Myocyte (in vitro differentiated cells): ENCODE measurements around the gene CLEC7A. TPM values are rescaled to one million over a fixed set of nuclear protein-coding genes. Genes with fewer than 3 reads are reported as not detected.

Experiments
- DNase-seq: peaks from one replicate; pipeline ENCODE4 v3.0.0-alpha.2; 2012; ENCODE audit warnings: low read depth
- total RNA-seq: library from RNA; depleted of rRNA; stranded (reverse); fragments of >200 nt; gene quantifications from 2 replicates; pipeline ENCODE4 v1.2.3, GENCODE V29; 2014

The CLEC7A gene
- total RNA-seq, 1 donor from 2014 or later, result not detected

DNA sequence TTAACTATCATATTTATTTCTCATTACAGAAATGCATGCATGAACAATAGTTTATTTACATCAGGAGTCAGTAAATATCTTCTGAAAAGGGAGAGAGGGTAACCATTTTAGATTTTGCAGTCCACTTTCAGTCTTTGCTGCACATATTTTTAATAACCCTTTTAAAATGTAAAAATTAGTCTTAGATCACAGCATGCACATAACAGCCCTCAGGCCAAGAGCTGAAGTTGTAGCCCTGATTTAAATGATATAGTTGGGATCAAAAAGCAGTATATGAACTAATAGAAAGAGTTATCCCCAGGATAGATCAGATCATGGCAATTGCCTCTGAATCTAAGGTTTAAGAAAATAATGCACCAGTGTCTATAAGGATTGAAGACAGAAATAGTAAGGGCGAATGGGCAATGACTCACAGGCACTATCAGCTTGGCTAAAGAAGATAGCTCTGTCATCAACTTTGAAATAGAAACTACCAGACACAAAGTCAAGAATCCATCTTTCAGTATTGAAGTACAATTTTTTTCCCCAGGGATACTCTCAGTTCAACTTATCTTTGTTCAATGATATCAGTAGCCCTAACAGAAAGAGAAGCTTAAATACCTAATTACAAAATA lies 13.1 kb upstream of the CLEC7A start:
- DNase-seq, result peak; percentile 34

DNA sequence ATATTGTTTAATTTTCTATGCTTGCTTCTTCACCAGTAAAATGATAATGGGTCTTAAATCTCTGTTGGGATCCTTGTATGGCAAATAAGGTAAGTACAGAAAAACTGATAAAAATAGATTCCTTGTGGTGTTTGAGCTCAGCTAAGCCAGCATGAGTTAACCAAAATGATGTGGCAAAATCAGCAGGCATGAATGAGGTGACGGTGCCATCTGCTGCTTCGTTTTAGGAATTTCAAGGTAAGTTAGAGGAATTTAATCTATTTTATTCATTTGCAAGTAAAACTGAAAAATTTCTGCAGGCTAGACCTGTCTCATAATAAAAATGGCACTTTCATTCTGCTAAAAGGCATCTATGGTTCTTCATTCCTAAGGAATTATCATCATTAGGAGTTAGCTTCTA lies 10.0 kb upstream of the CLEC7A start:
- DNase-seq, result peak; percentile 49

DNA sequence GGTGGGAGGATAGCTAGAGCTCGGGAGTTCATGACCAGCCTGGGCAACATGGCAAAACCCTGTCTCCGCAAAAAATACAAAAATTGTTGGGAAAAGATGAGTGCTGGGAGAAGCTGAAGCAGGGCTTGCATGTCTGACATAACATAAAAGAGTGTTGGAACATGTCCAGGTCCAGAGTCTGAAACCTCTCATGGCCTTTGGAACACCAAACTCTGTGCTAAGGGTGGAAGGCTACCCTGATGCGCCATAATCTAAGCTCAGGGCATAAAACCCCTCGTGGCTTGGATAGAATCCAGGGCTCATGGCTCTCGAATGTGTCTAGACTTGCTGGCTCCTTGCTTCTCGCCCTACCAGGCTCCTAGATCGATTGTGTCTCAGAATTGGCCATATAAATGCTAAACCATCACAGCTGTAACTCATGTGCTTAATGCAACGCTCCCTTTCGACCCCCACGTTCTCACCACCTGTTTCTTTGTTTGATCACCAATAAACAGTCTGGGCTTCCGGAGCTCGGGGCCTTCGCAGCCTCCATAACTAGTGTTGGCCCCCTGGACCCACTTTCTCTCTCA lies 6.7 kb upstream of the CLEC7A start:
- DNase-seq, result no peak

DNA sequence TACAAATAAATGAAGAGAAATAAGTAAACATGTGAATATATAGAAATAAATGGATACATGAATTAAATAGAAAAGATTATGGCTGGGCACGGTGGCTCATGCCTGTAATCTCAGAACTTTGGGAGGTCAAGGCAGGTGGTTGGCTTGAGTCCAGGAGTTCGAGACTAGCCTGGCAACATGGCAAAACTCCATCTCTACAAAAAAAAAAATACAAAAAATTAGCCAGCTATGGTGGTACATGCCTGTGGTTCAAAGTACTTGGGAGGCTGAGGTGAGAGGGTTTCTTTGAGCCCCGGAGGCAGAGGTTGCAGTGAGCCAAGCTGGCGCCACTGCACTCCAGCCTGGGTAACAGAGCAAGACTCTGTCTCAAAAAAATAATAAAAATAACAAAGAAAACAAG lies 5.1 kb upstream of the CLEC7A start:
- DNase-seq, result no peak

DNA sequence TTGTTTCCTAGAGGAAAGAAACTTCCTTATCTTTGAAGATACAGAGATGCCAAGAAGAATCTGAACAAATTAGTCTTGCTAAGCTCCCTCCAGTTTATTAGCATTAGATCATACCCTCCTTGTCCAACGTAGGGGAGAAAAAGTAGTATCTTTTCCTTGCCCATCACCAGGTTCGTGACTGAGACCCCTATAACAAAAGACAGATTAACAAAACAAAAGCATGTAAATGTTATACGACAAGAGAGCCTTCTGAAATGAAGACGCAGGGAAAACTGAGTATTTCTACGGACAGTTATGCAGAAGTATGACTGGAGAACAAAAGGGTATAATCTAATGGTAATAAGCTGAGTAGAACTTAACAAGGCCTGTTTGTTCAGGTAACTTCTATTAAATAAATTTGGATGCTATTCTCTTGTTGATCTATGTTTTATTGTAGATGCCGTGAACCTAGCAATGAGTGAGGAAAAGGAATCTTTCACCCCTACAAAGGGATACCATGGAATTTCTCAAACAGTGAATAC lies 2.9 kb upstream of the CLEC7A start:
- no peak for DNase-seq

DNA sequence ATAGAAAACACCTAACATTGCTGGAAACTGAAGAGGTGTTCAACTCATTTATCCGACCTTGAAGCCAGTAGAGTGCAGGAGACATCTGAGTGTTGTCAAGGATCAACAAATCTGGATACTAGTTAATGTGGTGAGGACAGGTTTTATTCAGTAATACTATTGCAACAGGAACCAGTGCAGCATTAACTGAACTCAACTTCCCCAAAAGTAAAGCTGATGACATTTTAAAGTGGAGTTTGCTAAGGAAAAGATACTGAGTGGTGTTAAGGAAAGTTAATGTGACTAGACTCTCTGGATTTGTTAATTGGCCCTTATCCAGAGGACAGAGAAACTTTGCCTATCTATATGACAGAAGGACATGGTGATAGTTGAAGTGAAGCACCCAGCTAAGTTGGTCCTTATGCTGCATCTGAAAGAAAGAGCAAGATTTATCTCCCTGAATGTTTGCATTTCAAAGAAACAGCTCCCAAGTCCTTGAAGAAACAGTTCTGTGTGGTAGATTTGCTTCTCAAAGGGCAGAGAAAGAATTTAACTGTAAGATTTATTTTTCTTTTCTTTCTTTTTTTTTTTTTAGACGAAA lies 1.2 kb upstream of the CLEC7A start:
- no peak for DNase-seq

DNA sequence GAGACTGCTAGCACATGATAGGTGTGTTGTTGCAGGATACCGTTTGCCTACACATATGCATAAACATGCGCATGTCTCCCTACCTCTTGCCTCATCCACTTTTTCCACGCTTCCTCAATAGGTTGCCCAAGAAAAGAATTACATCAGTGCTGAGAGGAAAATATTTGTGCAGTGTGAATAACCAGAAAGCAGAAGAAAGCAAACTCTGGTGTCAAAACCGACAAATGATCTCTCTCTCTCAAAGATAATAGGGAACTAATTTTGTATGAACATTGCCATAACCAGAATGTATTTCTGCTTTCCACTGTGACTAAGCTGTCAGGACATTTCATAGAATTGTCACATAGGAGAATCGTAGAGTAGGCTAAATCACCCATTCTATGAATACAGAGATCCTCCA lies 1.3 kb downstream of the CLEC7A start:
- no peak for DNase-seq

DNA sequence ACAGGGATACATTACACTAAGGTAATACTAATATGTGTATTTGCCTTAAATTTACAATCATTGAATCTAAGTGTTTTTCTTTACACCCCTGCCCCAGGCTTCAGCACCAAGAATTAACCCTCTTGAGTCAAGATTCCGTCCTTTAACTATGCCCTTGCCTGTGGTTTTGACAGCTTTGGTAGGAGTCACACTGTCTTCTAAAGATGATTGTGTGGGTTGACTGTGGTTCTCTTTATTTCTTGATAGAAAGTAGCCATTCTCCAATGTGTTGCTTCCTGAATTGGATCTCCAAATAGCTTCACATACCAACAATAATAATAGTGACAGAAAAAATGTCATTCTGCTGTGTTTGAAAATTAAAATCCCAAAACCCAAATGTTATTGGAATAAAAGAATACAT lies 3.6 kb downstream of the CLEC7A start:
- no peak for DNase-seq

DNA sequence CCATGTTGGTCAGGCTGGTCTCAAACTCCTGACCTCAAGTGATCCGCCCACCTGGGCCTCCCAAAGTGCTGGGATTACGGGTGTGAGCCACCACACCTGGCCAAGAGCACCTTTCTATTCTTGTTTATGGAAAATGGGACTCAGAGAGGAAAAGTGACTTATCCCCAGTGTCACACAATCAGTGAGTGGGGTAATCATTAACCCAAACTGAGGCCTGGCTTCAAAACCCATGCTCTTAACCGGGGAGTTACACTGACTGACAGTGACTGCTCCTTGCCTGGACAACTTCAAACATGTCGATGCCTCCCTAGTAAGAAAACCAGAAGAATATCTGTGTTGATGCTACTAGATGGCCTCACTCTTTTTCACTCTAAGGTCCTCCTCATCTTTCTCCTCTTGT lies 7.3 kb downstream of the CLEC7A start:
- no peak for DNase-seq

DNA sequence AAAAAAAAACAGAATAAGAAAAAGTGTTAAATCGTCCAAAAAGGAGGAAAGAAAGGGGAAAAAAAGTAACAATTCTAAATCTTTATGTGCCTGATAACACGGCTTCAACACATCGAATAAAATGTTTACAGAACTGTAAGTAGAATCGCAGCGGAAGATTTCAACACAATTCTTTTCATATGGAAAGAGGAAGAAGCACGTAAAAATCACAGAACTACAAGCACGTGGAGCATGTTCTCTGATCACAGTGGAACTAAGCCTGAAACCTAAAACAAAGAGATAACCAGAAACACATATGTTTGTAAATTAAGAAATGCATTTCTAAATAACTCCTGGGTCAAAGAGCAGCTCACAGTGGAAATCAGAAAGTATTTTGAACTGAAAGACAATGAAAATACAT lies 8.7 kb downstream of the CLEC7A start:
- no peak for DNase-seq

DNA sequence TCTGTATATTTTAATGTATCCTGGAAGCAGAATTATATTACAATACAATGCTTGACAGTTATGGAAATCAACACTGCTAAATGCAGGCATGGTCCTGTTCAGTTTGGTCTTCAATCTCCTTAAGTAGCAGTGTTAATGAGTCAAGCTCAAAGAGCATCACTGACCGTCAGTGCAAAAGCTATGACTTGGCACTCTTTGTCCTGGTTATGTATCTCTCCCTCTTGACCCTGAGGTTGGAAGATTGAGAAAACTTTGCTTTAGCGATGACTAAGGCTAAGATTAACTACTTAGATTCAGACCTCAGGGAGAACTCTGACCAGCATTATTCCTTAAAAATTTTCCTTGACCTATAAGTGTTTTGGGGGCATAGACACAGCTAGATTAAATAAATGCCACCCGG lies 10.9 kb downstream of the CLEC7A start:
- no peak for DNase-seq

DNA sequence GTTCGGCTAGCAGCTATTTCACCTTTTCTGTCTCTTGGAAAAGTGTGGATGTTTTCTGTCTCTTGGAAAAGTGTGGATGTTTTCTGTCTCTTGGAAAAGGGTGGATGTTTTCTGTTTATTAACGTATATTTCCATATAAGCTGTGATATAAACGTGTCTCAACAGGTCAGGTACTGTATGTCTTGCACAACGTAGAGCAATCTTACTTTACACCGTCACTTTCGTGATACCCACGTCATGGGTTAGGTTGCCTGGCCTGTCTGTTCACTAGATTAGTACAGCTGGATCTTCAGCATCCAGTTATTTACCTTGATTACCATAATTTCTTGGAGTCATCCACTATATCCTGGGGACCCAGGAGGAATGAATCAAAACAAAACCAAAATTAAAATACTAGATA lies 14.1 kb downstream of the CLEC7A start:
- DNase-seq, result no peak

DNA sequence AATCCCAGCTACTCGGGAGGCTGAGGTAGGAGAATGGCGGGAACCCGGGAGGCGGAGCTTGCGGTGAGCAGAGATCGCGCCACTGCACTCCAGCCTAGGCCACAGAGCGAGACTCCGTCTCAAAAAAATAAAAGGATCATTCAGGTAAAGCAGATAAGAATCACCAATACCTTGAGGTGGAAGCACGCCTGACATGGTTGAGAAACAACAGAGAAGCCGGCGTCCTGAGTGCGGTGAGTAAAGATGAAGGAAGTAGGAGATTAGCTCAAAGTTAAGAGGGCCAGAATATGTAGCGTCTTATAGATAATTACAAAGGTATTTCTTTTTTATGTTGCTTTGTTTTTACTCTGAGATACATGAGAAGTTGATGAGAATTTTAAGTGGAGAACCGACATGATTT lies 14.7 kb downstream of the CLEC7A start:
- DNase-seq, result no peak

DNA sequence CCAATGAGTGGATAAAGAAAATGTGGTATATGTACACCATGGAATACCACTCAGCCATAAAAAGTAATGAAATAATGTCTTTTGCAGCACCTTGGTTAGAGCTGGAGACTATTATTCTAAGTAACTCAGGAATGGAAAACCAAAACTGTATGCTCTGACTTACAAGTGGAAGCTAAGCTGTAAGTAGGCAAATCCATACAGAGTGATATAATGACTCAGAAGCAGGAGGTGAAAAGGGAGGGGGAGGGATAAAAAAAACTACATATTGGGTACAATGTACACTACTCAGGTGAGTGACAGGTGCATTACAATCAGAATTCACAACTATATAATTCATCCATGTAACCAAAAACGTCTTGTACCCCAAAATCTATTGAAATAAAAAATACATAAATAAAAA lies 16.1 kb downstream of the CLEC7A start:
- no peak for DNase-seq

DNA sequence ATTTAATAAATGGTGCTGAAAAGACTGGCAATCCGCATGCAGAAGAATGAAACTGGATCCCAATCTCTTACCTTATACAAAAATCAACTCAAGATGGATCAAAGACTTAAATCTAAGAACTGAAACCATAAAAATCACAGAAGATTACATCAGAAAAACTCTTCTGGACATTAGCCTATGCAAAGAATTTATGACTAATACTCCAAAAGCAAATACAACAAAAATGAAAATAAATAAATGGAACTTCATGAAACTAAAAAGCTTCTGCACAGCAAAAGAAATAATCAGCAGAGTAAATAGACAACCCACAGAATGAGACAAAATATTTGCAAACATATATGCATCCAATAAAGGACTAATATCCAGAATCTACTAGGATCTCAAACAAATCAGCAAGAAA lies 16.9 kb downstream of the CLEC7A start:
- no peak for DNase-seq

DNA sequence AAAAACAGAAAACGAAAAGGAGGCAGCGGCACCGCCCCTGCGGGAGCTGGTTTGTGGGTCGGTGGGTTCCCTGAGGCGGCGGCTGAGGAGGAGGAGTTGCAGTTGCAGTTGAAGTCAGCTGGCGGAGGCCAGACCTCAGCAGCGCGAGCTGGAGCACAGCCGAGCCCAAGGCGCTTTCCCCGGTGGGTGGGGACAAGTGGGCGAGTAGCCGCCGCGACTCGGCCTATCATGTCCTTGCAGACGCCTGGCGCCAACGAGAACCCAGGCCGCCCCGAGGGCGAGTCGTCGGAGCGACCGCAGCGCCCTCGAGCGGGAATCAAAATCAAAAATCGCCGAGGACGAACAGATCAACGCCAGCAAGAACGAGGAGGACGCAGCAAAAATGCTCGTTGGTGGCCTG lies 18.5 kb downstream of the CLEC7A start:
- DNase-seq, result no peak

DNA sequence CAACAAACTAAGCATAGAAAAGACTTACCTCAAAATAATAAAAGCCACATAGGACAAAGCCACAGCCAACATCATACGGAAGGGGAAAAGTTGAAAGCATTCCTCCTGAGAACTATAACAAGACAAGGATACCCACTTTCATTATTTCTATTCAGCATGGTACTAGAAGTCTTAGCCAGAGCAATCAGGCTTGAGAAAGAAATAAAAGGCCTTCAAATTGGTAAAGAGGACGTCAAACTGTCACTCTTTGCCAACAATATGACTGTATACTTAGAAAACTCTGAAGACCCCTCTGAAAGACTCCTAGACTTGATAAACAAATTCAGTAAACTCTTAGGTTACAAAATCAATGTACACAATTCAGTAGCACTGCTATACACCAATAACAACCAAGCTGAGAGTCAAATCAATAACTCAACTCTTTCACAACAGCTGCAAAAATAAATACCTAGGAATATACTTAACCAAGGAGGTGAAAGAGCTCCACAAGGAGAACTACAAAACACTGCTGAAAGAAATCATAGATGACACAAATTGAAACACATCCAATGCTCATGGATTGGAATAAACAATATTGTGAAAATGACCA lies 19.6 kb downstream of the CLEC7A start:
- DNase-seq, result no peak

DNA sequence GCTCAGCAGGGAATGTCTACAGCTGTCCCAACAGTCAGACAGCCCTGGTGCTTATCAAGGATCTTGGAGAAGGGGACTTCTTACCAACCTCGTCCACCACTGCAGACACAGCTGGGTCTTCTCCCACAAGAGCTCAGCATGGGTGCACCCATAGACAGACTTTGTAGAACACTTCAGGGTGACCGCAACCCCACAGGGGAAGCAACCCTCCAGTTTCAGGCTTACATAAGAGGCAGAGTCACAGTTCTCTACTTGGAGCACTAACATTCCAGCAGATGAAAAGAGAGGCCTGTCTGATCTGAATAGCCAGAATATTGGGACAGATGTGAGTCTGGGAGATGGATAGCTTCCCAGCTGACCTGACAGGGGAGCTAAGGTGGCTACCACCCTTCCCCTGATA lies 27.7 kb downstream of the CLEC7A start:
- no peak for DNase-seq

DNA sequence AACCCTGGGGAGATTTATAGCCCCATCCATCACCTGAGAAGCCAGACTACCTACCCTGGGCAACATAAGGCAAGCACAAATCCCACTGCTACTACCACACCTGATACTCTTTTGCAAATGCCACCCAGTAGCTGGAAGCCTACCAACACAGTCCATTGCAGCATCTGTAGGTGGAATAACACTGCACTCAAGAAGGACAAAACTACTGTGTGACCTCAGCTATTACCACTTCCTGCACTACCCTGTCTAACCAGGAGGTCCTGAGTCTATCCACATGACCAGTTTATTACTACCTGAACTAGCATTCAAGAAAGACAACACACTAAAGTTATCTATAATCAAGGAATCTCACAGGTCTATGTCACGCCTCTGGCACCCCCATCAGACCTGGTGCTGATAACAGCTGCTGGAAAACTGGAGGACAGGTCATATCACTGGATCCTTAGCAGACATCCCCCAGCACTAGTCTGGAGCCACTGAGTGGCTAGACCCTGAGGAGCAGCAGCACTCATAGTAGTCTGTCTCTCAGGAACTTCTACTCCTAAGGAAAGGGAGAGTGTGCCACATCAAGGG lies 28.3 kb downstream of the CLEC7A start:
- DNase-seq, result no peak

DNA sequence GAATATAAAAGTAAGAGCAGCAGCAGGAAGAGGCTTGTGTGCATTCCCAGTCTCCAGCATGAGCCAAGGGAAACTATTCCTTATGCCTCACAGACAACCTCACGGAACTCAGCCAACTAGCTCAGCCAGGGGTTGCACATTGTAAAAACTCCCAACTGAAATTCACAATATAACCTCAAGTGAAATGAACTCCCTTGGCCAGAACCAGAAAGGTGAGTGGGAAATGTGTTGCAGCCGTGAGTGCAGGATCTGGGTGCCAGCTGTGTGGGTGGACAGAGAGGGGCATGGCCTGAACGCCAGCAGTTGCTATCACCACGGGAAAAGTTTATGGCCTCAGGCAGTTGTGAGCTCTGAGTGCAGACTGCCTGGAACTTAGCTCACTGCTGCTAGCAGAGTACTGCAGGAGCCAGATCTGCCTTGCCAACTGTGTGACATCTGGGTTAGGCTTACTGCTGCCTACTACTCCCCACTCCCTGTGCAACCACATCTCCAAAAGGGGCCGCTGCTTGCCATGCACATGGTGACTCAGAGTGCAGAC lies 28.9 kb downstream of the CLEC7A start:
- DNase-seq, result no peak

DNA sequence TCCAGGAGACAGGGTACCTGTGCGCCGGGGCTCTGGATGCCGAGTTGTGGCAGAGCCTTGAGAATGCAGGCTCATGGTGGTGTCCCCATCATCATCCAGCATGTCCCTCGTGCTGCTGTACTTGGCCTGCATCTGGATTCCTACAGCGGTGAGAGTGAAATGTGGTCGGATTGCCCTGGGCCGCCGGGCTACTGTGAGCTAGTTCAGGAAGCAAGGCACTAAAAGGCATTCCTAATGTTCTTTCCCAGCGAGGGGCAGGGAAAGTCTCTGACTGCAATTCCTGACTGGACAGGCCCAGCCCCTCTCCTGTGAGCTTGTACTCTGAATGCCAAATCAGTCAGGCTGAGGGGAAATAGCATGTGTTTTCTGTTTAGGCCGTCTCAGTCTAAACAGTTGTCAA lies 31.2 kb downstream of the CLEC7A start, which contains the start of gene CLEC1A:
TSS of gene CLEC1A (minus strand) at position 195 of the 400 bp plus-strand sequence. CDS start at position 132, 63 bp downstream.
- DNase-seq, result no peak

DNA sequence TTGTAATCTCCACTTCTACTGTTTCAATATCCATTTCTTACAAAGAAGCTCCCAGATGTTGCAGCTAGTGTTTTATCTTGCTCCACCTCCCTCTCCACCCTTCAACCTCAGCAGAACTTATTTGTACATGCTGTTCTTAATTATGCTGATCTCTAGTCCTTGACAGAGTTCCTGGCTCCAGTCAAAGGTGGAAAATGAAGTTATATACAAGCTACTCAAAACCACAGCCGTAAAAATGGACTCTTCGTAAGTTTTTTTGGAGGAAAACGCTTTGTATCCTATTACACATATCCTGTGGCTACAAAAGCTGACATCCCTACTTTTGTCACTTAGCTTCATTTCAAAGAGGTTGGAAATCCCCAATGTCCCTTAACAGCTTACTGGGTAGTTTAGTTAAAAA lies 32.5 kb downstream of the CLEC7A start:
- DNase-seq, result no peak
